ENCODE measurements around the gene LRRC4C. TPM values are rescaled to one million over a fixed set of nuclear protein-coding genes. Genes with fewer than 3 reads are reported as not detected.
A peak's percentile ranks its signal among the peaks of the same experiment; 100 is the strongest.

LRRC4C gene
- total and polyA plus RNA-seq, 10 of the 15 experiments (the other 5 are each of a cell fraction or from before 2014, with no cell fraction given) = 1.5 TPM; not detected in 9

DNA sequence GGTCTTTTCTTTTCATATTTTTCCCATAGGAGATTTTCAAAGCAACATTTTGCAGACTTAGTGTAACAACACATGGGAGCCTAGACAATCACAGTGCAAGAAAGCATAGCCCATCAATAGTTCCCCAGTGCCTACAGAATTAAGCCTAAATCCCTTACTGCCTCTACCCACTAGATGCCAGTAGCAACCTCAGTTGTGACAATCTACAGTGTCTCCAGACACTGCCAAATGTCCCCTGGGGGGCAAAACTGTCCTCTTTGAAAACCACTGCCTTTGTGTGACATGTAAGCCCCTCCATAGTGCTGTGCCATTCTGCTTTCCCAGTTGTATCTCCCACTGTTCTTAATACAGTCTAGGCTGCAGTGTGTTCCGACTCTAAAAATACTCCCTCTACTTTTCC lies 1329.0 kb downstream of the LRRC4C start:
- RAD21 ChIA-PET (ENCODE audit: unreplicated experiment) = no interaction called here

DNA sequence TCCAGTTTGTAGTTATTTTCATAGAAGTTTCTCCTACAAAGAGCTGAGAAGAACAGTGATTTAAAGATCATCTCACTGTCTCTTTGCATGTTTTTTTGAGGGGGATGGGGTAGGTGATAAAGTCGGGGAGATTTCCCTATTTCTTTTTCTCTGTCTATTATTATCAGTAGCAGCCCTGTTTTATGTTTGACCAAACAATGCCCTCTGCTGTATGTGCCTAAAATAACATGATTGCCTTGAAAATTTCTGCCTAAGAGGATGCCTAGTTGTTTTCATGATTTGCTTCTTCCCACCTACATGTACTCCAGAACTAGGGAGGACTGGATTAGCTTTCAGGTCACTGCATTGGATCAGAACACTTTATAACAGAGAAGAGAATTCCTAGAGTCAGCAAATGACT lies 1330.2 kb downstream of the LRRC4C start:
- BruUV-seq (replicated peaks) = no TSS peak
- no peaks in the 10 kb centered on the region for H3K36me3 ChIP-seq (ENCODE audit: control insufficient read depth in 2 of 2, insufficient read depth in 2 of 2, low read length in 1 of 2)
- no peaks in the 10 kb centered on the region for H3K4me1 ChIP-seq (ENCODE audit: control insufficient read depth, insufficient read depth, low read length)
- no peak overlapping the region for H3K4me3 ChIP-seq
- in situ Hi-C loops (cut with MboI) = no loop called here
- 0% methylated on average over 1 of the region's 1 CpG for WGBS (ENCODE audit: insufficient coverage, insufficient replicate concordance, low lambda C conversion rate, missing lambda C conversion rate)
- H4K20me1 ChIP-seq (ENCODE audit: control insufficient read depth, insufficient read depth) = no peaks in the 10 kb centered on the region
- ChIA-PET SMC1A (ENCODE audit: uncharacterized antibody, unreplicated experiment) (interaction anchor here (1.7 kb wide), 1 partner anchor 164 kb away, joined by 9 read pairs; no protein-coding TSS in a partner anchor), CTCF (interaction anchor here (3.1 kb wide), 1 partner anchor 165 kb away, joined by 20 read pairs; no protein-coding TSS in a partner anchor), RAD21 (ENCODE audit: unreplicated experiment) (interaction anchor here (1.0 kb wide), 1 partner anchor 165 kb away, joined by 4 read pairs; no protein-coding TSS in a partner anchor), POLR2A (no interaction called here)
- H3K9me3 ChIP-seq (replicated peaks; ENCODE audit: control insufficient read depth, insufficient read depth, low read length) = no peaks in the 10 kb centered on the region
- no peak overlapping the region for H3K9ac ChIP-seq (ENCODE audit: control insufficient read depth, insufficient read depth, low read length)
- intact Hi-C loops (cut with micrococcal nuclease; ENCODE audit: unreplicated experiment) = no loop called here
- no peak overlapping the region for H3K4me2 ChIP-seq (ENCODE audit: control insufficient read depth, insufficient read depth)
- no peak for DNase-seq (ENCODE audit: low read depth, low spot score)
- FAIRE-seq = no peak
- ATAC-seq = peak; percentile 55; the same call in 2 of the 3 replicates
- no peaks in the 10 kb centered on the region for H3K27me3 ChIP-seq (replicated peaks in 1 of 2; ENCODE audit: control insufficient read depth in 2 of 2, insufficient read depth in 2 of 2, low read length in 1 of 2)
- H2AFZ ChIP-seq (ENCODE audit: control insufficient read depth, low read depth, low read length) = no peak overlapping the region
- no peak overlapping the region for H3K27ac ChIP-seq (ENCODE audit: control insufficient read depth, insufficient read depth)
- H3K79me2 ChIP-seq (ENCODE audit: control insufficient read depth, insufficient read depth, low read length) = no peaks in the 10 kb centered on the region
- peak; percentile 37; the same call in 1 of the 2 replicates for TF ChIP-seq SMC3 (IDR thresholded peaks at IDR 0.05; ENCODE audit: borderline replicate concordance, low read length)
- TF ChIP-seq, protein P1, sequence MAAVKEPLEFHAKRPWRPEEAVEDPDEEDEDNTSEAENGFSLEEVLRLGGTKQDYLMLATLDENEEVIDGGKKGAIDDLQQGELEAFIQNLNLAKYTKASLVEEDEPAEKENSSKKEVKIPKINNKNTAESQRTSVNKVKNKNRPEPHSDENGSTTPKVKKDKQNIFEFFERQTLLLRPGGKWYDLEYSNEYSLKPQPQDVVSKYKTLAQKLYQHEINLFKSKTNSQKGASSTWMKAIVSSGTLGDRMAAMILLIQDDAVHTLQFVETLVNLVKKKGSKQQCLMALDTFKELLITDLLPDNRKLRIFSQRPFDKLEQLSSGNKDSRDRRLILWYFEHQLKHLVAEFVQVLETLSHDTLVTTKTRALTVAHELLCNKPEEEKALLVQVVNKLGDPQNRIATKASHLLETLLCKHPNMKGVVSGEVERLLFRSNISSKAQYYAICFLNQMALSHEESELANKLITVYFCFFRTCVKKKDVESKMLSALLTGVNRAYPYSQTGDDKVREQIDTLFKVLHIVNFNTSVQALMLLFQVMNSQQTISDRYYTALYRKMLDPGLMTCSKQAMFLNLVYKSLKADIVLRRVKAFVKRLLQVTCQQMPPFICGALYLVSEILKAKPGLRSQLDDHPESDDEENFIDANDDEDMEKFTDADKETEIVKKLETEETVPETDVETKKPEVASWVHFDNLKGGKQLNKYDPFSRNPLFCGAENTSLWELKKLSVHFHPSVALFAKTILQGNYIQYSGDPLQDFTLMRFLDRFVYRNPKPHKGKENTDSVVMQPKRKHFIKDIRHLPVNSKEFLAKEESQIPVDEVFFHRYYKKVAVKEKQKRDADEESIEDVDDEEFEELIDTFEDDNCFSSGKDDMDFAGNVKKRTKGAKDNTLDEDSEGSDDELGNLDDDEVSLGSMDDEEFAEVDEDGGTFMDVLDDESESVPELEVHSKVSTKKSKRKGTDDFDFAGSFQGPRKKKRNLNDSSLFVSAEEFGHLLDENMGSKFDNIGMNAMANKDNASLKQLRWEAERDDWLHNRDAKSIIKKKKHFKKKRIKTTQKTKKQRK (IDR thresholded peaks at IDR 0.05; ENCODE audit: low read depth, low read length) = no peak
- no peak for TF ChIP-seq TAF1 (IDR thresholded peaks at IDR 0.05; ENCODE audit: borderline replicate concordance, low read depth, low read length)
- TF ChIP-seq, protein P2, sequence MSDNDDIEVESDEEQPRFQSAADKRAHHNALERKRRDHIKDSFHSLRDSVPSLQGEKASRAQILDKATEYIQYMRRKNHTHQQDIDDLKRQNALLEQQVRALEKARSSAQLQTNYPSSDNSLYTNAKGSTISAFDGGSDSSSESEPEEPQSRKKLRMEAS (IDR thresholded peaks at IDR 0.05; ENCODE audit: low read depth, low read length) = no peak
- TF ChIP-seq RAD21 (IDR thresholded peaks at IDR 0.05; ENCODE audit: insufficient read depth, low read depth, low read length) = peak; percentile 22; the same call in 1 of the 2 replicates

More for the DNA sequence above, 1329.0 kb downstream of the LRRC4C start:
- H3K27ac ChIP-seq (ENCODE audit: control insufficient read depth, insufficient read depth) = no peak overlapping the region
- no peak overlapping the region for H3K4me3 ChIP-seq
- no peaks in the 10 kb centered on the region for H3K4me1 ChIP-seq (ENCODE audit: control insufficient read depth, insufficient read depth, low read length)
- H3K79me2 ChIP-seq (ENCODE audit: control insufficient read depth, insufficient read depth, low read length) = no peaks in the 10 kb centered on the region
- ChIA-PET CTCF (interaction anchor here (3.1 kb wide), 1 partner anchor 163 kb away, joined by 20 read pairs; no protein-coding TSS in a partner anchor), POLR2A (no interaction called here), SMC1A (ENCODE audit: uncharacterized antibody, unreplicated experiment) (interaction anchor here (1.7 to 1.9 kb wide), 2 partner anchors 163 to 164 kb away, joined by 7 to 9 read pairs; no protein-coding TSS in a partner anchor)
- DNase-seq (ENCODE audit: low read depth, low spot score) (no peak), ATAC-seq (peak; percentile 80), FAIRE-seq (no peak)
- BruUV-seq (replicated peaks) = no TSS peak
- no peaks in the 10 kb centered on the region for H3K36me3 ChIP-seq (ENCODE audit: control insufficient read depth in 2 of 2, insufficient read depth in 2 of 2, low read length in 1 of 2)
- intact Hi-C loops (cut with micrococcal nuclease; ENCODE audit: unreplicated experiment) = loop anchor here (1.0 kb wide), 1 partner anchor 164 kb away; no protein-coding TSS in a partner anchor
- no peaks in the 10 kb centered on the region for H3K9me3 ChIP-seq (replicated peaks; ENCODE audit: control insufficient read depth, insufficient read depth, low read length)
- H2AFZ ChIP-seq (ENCODE audit: control insufficient read depth, low read depth, low read length) = no peak overlapping the region
- no peaks in the 10 kb centered on the region for H4K20me1 ChIP-seq (ENCODE audit: control insufficient read depth, insufficient read depth)
- no peaks in the 10 kb centered on the region for H3K27me3 ChIP-seq (replicated peaks in 1 of 2; ENCODE audit: control insufficient read depth in 2 of 2, insufficient read depth in 2 of 2, low read length in 1 of 2)
- TF ChIP-seq HDGF (IDR thresholded peaks at IDR 0.05) (no peak), SMC3 (IDR thresholded peaks at IDR 0.05; ENCODE audit: borderline replicate concordance, low read length) (peak; percentile 50; the same call in 1 of the 2 replicates)
- TF ChIP-seq, protein P3, sequence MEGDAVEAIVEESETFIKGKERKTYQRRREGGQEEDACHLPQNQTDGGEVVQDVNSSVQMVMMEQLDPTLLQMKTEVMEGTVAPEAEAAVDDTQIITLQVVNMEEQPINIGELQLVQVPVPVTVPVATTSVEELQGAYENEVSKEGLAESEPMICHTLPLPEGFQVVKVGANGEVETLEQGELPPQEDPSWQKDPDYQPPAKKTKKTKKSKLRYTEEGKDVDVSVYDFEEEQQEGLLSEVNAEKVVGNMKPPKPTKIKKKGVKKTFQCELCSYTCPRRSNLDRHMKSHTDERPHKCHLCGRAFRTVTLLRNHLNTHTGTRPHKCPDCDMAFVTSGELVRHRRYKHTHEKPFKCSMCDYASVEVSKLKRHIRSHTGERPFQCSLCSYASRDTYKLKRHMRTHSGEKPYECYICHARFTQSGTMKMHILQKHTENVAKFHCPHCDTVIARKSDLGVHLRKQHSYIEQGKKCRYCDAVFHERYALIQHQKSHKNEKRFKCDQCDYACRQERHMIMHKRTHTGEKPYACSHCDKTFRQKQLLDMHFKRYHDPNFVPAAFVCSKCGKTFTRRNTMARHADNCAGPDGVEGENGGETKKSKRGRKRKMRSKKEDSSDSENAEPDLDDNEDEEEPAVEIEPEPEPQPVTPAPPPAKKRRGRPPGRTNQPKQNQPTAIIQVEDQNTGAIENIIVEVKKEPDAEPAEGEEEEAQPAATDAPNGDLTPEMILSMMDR (IDR thresholded peaks at IDR 0.05 in 2 of 3, conservative IDR thresholded peaks at IDR 0.05 in 1 of 3; ENCODE audit: control insufficient read depth in 2 of 3, extremely low read depth in 1 of 3, insufficient read depth in 1 of 3, low read depth in 3 of 3, low read length in 3 of 3) = peak in 2 of 3 experiments; percentile 38 to 58; a peak in 3 of 6 replicates
- no peak overlapping the region for H3K9ac ChIP-seq (ENCODE audit: control insufficient read depth, insufficient read depth, low read length)
- no peak overlapping the region for H3K4me2 ChIP-seq (ENCODE audit: control insufficient read depth, insufficient read depth)
- in situ Hi-C loops (cut with MboI) = no loop called here
- 93% methylated on average over 1 of the region's 1 CpG for WGBS (ENCODE audit: insufficient coverage, insufficient replicate concordance, low lambda C conversion rate, missing lambda C conversion rate)
